Central memory CD8-positive, alpha-beta T cell (primary cell): ENCODE results near the gene RPUSD4.

Source experiments
- ATAC-seq: fragments of 150-1000 bp; cut with Tn5 transposase; replicated peaks from 2 replicates; pipeline ENCODE4 v1.10.0; 2022; ENCODE audit warnings: mild to moderate bottlenecking, moderate FRiP score, moderate number of reproducible peaks; ENCODE audit not compliant: poor library complexity, severe bottlenecking; ENCODE audit errors: extremely low read depth
- DNase-seq, 2 donors: peaks; one replicate each; pipeline ENCODE4 v3.0.0; 2021; ENCODE audit warnings: low spot score in 2 of 2
- H3K27ac Mint-ChIP-seq: one replicate; pipeline ENCODE4 v1.8.0; 2022; ENCODE audit warnings: low read depth, mild to moderate bottlenecking, moderate library complexity, mixed read lengths
- H3K27me3 Mint-ChIP-seq: one replicate; pipeline ENCODE4 v1.8.0; 2022; ENCODE audit warnings: mixed read lengths
- H3K36me3 Mint-ChIP-seq: one replicate; pipeline ENCODE4 v1.8.0; 2022; ENCODE audit warnings: mild to moderate bottlenecking, moderate library complexity, mixed read lengths; ENCODE audit not compliant: insufficient read depth
- H3K4me1 Mint-ChIP-seq: one replicate; pipeline ENCODE4 v1.8.0; 2022; ENCODE audit warnings: mixed read lengths
- H3K4me3 Mint-ChIP-seq: one replicate; pipeline ENCODE4 v1.8.0; 2022; ENCODE audit warnings: mild to moderate bottlenecking, moderate library complexity, mixed read lengths
- H3K9me3 Mint-ChIP-seq: one replicate; pipeline ENCODE4 v1.8.0; 2022; ENCODE audit warnings: mixed read lengths

Gene RPUSD4

DNA sequence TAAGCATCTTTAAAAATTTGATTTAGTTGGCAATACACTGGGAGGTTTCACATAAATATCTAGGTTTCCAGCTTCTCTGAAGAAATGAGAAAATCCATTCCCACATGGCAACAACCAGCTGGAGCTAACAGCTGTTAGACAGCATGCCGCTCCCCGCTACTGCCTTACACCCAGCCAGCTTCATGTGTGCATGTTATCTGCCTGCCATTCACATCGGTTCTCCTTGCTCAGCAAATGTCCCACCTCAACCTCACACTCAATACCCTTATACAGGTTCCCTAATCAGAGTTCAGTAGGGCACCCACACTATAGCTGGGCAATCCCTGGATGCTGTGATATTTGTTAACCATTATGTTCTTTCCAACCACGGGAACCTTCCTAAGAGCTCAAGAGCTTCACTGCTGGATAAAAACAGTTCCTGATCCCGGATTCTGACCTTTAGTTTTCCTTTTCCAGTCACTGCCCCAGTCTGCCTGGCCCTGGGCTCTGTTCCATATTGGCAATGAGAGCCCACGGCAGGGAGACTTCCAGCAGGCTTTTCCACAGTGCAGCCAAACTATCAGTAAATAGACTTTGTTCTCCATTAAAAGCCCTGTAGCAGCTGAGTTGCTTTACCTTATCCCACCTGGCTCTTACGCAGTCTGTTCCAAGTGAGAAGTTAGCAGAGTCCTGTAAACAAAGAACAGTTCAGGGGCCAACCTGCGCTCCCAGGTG is 8.6 kb downstream of the RPUSD4 start:
- ATAC-seq (no peak), DNase-seq (no peak)
- peaks cover 58% of the 10 kb centered on the region for H3K36me3 Mint-ChIP-seq
- H3K27ac Mint-ChIP-seq: no peak overlapping the region
- peaks cover 7% of the 10 kb centered on the region for H3K4me1 Mint-ChIP-seq
- no peak overlapping the region for H3K4me3 Mint-ChIP-seq
- no peaks in the 10 kb centered on the region for H3K27me3 Mint-ChIP-seq
- no peaks in the 10 kb centered on the region for H3K9me3 Mint-ChIP-seq

GRCh38 chr11:126198648-126199047 is 12.8 kb downstream of the RPUSD4 start:
- Mint-ChIP-seq H3K9me3 (no peaks in the 10 kb centered on the region), H3K4me3 (no peak overlapping the region), H3K4me1 (peaks cover 7% of the 10 kb centered on the region), H3K27ac (peak overlapping the region; percentile 23), H3K36me3 (peaks cover 50% of the 10 kb centered on the region), H3K27me3 (no peaks in the 10 kb centered on the region)
- DNase-seq: no peak
- no peak for ATAC-seq

DNA sequence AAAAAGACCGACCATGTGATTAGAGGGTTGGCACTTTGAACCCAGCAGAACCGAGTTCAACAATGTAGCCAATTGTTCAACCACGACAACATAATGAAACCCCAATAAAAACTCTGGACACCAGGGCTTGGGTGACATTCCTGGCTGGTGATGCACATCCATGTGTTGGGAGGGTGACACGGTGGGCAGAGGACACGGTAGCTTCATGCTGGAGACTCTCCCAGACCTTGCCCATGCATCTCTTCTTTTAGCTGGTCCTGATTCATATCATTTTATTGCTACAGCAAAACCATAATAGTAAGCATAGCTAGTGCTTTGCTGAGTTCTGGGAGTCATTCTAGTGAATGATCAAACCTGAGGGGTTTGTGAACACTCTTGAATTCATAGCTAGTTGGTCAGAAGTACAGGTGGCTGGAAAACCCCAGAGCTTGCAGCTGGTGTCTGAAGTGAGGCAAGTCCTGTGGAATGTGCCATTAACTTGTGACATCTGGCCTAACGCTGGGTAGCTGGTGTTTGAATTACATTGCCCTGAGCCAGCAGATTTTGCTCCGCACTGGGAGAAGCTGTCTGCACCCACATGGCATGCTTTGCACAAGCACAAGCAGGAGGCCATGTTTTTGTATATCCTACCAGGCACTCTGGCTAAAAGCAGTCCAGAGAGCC is 14.0 kb downstream of the RPUSD4 start:
- Mint-ChIP-seq H3K9me3 (no peaks in the 10 kb centered on the region), H3K4me1 (peaks cover 7% of the 10 kb centered on the region), H3K27ac (no peak overlapping the region), H3K36me3 (peaks cover 40% of the 10 kb centered on the region), H3K4me3 (no peak overlapping the region), H3K27me3 (no peaks in the 10 kb centered on the region)
- DNase-seq (no peak), ATAC-seq (no peak)

DNA sequence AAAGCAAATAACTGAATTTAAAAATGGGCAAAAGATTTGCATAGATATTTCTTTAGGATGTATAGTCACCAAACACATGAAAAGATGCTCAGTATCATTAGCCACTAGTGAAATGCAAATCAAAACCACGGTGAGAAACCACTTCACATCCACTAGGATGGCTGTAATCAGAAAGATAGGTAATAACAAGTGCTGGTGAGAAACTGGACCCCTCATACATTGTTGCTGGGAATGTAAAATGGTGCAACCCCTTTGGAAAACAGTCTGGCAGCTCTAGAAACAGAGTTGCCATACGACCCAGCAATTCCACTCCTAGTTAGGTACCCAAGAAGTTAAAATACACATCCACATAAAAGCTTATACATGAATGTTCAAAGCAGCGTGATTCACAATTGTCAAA is 16.3 kb downstream of the RPUSD4 start:
- DNase-seq (no peak), ATAC-seq (no peak)
- H3K9me3 Mint-ChIP-seq: no peaks in the 10 kb centered on the region
- H3K27me3 Mint-ChIP-seq: no peaks in the 10 kb centered on the region
- peaks cover 7% of the 10 kb centered on the region for H3K4me1 Mint-ChIP-seq
- no peak overlapping the region for H3K27ac Mint-ChIP-seq
- peaks cover 29% of the 10 kb centered on the region for H3K36me3 Mint-ChIP-seq
- H3K4me3 Mint-ChIP-seq: no peak overlapping the region

GRCh38 chr11:126194121-126194543 is 17.3 kb downstream of the RPUSD4 start:
- no peak overlapping the region for H3K27ac Mint-ChIP-seq
- no peak overlapping the region for H3K4me3 Mint-ChIP-seq
- no peaks in the 10 kb centered on the region for H3K9me3 Mint-ChIP-seq
- H3K4me1 Mint-ChIP-seq: peaks cover 7% of the 10 kb centered on the region
- DNase-seq (no peak), ATAC-seq (no peak)
- H3K27me3 Mint-ChIP-seq: no peaks in the 10 kb centered on the region
- peaks cover 27% of the 10 kb centered on the region for H3K36me3 Mint-ChIP-seq

DNA sequence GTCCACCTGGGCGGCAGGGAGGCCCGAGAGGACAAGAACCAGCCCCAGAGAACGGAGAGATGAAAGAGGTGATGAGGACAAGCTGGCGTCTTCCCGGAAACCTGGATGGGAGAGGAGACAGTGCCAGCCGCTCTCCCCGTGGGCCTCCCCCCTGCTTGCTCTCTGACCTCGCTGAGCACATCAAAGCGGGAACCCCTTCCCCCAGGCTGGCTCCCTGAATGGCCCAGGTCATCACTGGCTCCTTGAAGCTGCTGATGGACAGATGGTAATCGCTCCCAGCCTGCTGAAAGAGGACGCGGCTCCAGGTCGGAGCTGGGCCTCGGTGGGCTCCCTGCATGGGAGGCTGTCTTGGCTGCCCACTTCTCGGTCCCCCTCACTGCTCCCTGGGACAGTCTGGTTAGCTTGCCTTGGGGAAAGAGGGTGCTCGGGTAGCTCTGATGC is 18.4 kb downstream of the RPUSD4 start:
- Mint-ChIP-seq H3K27me3 (no peaks in the 10 kb centered on the region), H3K4me3 (no peak overlapping the region), H3K4me1 (peaks cover 3% of the 10 kb centered on the region), H3K36me3 (peaks cover 23% of the 10 kb centered on the region), H3K27ac (no peak overlapping the region), H3K9me3 (no peaks in the 10 kb centered on the region)
- ATAC-seq (no peak), DNase-seq (no peak)

GRCh38 chr11:126192361-126192760 is 19.1 kb downstream of the RPUSD4 start:
- Mint-ChIP-seq H3K27me3 (no peaks in the 10 kb centered on the region), H3K9me3 (no peaks in the 10 kb centered on the region), H3K27ac (no peak overlapping the region), H3K4me1 (no peaks in the 10 kb centered on the region), H3K36me3 (peaks cover 21% of the 10 kb centered on the region), H3K4me3 (no peak overlapping the region)
- ATAC-seq (no peak), DNase-seq (no peak)

- Mint-ChIP-seq H3K9me3 (no peaks in the 10 kb centered on the region), H3K36me3 (peaks cover 16% of the 10 kb centered on the region), H3K4me3 (no peak overlapping the region), H3K27ac (no peak overlapping the region), H3K4me1 (no peaks in the 10 kb centered on the region), H3K27me3 (no peaks in the 10 kb centered on the region)
- ATAC-seq: no peak
- DNase-seq: no peak
Measured at GRCh38 chr11:126191379-126192073, 19.9 kb downstream of the RPUSD4 start.

DNA sequence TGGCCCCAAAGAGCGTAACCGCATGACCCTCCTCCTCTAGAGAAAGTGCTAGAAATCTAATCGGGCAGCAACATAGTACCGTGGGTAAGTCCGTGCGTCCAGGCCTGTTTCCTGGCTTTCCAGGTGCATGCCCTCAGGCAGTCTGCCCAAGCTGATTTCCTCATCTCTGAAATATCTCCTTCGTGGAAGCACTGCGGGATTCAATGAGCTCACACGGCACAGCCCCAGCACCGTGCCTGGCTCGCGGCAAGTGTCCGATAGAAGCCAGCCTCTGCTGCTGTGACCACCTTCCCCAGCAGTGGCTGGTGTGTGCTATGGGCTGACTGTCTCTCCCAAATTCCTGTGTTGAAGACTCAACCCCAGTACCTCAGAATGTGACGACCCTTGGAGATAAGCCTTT is 20.7 kb downstream of the RPUSD4 start:
- Mint-ChIP-seq H3K4me1 (no peaks in the 10 kb centered on the region), H3K4me3 (no peak overlapping the region), H3K9me3 (no peaks in the 10 kb centered on the region), H3K27ac (peak overlapping the region; percentile 44), H3K27me3 (no peaks in the 10 kb centered on the region), H3K36me3 (peaks cover 11% of the 10 kb centered on the region)
- no peak for DNase-seq
- no peak for ATAC-seq

DNA sequence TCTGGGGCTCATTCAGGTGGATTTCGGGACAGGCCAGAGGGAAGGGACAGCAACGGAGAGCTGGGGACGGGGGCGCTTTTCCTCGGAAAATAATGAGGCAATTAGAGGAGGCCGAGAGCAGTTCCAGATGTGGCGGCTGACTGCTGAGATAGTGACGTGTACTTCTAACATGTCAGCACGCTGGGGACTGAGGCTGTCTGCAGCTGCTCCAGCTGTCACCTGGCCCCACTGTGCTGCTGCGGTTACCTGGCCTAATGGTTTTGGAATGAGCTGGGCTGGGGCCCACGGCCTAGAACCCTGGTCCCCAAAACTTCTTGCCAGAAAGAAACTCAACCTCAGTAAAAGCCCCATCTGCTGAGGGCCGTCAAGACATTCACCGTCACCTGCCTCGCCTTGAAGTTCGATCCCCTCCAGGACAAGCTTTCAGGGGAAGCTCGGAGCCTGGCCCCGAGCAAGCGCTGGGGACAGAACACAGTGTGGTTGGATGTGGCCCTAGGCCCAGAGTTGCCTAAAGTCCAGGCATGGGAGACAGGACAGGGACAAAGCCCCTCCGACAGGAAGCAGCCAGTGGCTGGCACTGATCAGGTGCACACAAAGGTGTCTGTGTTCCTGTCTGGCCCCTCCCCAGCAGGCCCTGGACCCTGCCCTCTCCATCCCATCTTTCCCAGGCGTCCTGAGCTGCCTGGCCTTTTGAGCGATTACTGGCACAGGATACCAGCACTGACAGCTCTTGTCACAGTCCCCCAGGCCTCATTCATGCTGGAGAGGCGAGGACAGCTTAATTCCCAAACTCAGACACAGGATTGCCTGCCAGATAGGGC is 22.1 kb downstream of the RPUSD4 start:
- H3K36me3 Mint-ChIP-seq: peaks cover 6% of the 10 kb centered on the region
- no peak overlapping the region for H3K4me3 Mint-ChIP-seq
- H3K27ac Mint-ChIP-seq: peak overlapping the region; percentile 11
- no peak for DNase-seq
- H3K9me3 Mint-ChIP-seq: no peaks in the 10 kb centered on the region
- H3K4me1 Mint-ChIP-seq: no peaks in the 10 kb centered on the region
- no peaks in the 10 kb centered on the region for H3K27me3 Mint-ChIP-seq
- ATAC-seq: no peak

DNA sequence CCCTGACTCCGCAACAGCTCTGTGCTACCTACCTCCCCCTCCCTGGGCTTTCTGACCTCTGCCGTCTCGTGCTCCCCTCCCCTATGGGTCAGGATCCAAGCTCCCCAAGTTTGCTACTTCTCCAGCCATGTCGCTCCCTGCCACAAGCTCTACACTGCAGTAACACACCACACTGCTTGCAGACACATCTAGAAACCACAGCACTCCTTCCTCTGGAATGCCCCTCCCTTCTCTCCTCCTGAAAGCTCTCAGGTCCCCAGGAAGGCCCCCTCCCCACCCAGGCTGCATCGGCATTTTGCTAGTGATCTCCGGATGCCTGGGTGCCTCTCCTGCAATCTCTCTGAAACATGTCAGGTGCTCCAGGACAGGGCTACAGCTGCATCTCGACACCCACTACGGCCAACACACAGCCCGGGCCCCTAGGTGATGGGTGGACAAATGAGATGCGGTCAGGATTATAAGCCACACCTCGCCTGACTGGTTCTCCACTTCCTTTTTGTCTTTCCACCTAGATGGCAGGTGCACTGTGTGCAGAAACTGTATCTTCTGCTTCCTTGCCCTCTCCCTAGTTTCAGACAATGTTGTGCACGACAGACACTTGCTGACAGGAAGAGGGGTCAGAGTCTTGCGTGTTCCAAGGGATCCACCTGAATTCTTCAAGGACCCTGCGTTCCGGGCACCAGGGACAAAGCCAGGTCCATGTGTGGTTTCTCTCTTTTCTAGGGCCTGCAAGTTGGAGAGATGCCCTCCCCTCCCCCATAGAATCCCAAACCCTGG is 22.9 kb downstream of the RPUSD4 start:
- Mint-ChIP-seq H3K4me3 (no peak overlapping the region), H3K27ac (peak overlapping the region; percentile 11), H3K27me3 (no peaks in the 10 kb centered on the region), H3K4me1 (no peaks in the 10 kb centered on the region), H3K36me3 (peaks cover 3% of the 10 kb centered on the region), H3K9me3 (no peaks in the 10 kb centered on the region)
- no peak for ATAC-seq
- DNase-seq: no peak
